HL-60 (cell line): ENCODE data around the gene PACS1.

Experiments
- CTCF ChIP-seq: IDR thresholded peaks from one replicate; pipeline ENCODE4 v1.5.1; 2011; ENCODE audit warnings: low read length, control low read depth, inconsistent platforms; ENCODE audit not compliant: insufficient read depth
- GABPA ChIP-seq: IDR thresholded peaks from 2 replicates; pipeline ENCODE4 v1.6.1; 2012; ENCODE audit warnings: low read depth
- POLR2AphosphoS5 ChIP-seq: IDR thresholded peaks from 2 replicates; pipeline ENCODE4 v1.6.1; 2012; ENCODE audit warnings: low read depth
- SPI1 ChIP-seq: IDR thresholded peaks from 2 replicates; pipeline ENCODE4 v1.6.1; 2012; ENCODE audit warnings: low read depth, mild to moderate bottlenecking, borderline replicate concordance
- TF ChIP-seq, protein P1 (sequence below): IDR thresholded peaks from 2 replicates; pipeline ENCODE4 v1.6.1; 2012; ENCODE audit warnings: low read depth; ENCODE audit not compliant: insufficient replicate concordance

DNA sequence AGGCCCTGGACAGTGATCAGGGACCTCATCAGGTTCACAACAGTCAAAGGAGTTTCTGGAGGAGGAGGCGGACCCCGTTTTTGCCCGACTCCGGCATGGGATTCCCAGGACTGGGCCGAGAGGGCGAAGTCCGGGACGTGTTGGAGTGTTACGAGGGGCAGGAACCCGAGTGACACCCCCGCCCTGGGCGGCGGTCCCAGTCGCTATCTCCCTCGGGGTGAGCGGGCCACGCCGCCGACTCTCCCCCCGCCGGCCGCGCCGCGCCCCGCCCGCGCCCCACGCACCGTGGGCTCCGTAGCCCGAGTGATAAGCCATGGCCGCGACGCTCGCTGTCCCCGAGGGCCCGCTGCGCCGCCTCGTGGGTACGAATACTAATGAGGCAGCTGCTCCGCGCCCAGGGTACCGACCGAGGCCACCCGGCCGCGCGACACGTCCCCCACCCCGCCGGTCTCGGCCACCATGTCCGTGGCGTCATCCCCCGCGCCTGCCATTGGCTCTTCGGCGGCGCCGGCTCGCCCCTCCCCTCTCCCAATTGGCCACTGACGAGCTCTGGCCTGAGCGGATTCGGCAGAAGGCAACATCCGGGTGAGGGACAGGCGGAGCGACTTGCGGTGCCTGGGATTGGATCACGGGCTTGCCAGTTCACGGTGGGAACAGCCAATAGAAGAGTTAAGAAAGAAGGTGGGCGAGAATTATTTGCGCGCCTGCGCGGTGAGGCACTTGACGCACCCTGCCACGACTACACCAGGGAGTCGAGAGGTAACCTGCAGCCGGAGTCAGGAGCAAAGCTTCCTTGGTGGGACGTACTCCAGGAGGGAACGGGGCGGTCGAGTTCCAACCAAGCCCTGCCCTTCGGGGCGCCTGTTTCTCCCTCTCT, 218.8 kb downstream of the PACS1 start, which contains the start of gene YIF1A:
- TF ChIP-seq CTCF = no peak
- TF ChIP-seq, protein P1, sequence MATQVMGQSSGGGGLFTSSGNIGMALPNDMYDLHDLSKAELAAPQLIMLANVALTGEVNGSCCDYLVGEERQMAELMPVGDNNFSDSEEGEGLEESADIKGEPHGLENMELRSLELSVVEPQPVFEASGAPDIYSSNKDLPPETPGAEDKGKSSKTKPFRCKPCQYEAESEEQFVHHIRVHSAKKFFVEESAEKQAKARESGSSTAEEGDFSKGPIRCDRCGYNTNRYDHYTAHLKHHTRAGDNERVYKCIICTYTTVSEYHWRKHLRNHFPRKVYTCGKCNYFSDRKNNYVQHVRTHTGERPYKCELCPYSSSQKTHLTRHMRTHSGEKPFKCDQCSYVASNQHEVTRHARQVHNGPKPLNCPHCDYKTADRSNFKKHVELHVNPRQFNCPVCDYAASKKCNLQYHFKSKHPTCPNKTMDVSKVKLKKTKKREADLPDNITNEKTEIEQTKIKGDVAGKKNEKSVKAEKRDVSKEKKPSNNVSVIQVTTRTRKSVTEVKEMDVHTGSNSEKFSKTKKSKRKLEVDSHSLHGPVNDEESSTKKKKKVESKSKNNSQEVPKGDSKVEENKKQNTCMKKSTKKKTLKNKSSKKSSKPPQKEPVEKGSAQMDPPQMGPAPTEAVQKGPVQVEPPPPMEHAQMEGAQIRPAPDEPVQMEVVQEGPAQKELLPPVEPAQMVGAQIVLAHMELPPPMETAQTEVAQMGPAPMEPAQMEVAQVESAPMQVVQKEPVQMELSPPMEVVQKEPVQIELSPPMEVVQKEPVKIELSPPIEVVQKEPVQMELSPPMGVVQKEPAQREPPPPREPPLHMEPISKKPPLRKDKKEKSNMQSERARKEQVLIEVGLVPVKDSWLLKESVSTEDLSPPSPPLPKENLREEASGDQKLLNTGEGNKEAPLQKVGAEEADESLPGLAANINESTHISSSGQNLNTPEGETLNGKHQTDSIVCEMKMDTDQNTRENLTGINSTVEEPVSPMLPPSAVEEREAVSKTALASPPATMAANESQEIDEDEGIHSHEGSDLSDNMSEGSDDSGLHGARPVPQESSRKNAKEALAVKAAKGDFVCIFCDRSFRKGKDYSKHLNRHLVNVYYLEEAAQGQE = no peak
- TF ChIP-seq SPI1 = no peak
- peak; percentile 81 for TF ChIP-seq POLR2AphosphoS5
- peak; percentile 73; the same call in 1 of the 2 replicates for TF ChIP-seq GABPA
